ENCODE results near the gene PCAT6.

The PCAT6 gene

GRCh38 chr1:202852163-202852904 is 41.6 kb downstream of the PCAT6 start:
- DNase-seq: peak in 1 of 4 experiments; percentile 7

GRCh38 chr1:202854787-202855186 is 44.0 kb downstream of the PCAT6 start:
- DNase-seq: no peak

- DNase-seq: no peak
Measured at GRCh38 chr1:202856014-202856413, 45.3 kb downstream of the PCAT6 start.

- no peak for DNase-seq
Measured at GRCh38 chr1:202857136-202857610, 46.4 kb downstream of the PCAT6 start.

- DNase-seq: no peak
Measured at GRCh38 chr1:202858331-202858730, 47.6 kb downstream of the PCAT6 start.

- DNase-seq: no peak
Measured at GRCh38 chr1:202858789-202859414, 48.1 kb downstream of the PCAT6 start.

GRCh38 chr1:202860744-202861419 is 50.1 kb downstream of the PCAT6 start:
- peak in 1 of 4 experiments; percentile 5 for DNase-seq

All from activated naive CD4-positive, alpha-beta T cell (primary cell).